ENCODE measurements around the gene AGBL3. TPM values are rescaled to one million over a fixed set of nuclear protein-coding genes. Genes with fewer than 3 reads are reported as not detected.

AGBL3 gene
- total RNA-seq, 2 donors from 2014 or later, result 0.67 to 1.9 TPM

DNA sequence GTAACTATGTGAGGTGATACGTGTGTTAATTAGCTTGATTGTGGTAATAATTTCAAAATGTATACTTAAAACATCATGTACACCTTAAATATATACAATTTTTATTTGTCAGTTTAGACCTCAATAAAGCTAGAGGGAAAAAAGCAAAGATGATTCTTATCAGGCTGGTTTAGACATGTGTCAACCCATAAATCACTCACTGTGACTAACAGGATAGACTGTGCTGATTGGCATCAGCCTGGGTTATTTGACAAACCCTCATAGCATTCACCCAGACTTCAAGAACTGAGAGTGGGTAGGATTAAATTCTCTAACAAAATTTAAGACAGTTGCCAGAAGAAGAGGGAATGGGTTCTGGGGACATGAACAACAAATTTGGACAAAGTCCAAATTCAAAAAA lies 87.8 kb downstream of the AGBL3 start:
- H3K4me1 ChIP-seq, result no peaks in the 10 kb centered on the region
- H3K27me3 ChIP-seq, result no peaks in the 10 kb centered on the region
- no peak overlapping the region for H3K4me3 ChIP-seq
- H3K36me3 ChIP-seq, result no peaks in the 10 kb centered on the region
- H3K27ac ChIP-seq, result no peak overlapping the region
- TF ChIP-seq, protein P1, sequence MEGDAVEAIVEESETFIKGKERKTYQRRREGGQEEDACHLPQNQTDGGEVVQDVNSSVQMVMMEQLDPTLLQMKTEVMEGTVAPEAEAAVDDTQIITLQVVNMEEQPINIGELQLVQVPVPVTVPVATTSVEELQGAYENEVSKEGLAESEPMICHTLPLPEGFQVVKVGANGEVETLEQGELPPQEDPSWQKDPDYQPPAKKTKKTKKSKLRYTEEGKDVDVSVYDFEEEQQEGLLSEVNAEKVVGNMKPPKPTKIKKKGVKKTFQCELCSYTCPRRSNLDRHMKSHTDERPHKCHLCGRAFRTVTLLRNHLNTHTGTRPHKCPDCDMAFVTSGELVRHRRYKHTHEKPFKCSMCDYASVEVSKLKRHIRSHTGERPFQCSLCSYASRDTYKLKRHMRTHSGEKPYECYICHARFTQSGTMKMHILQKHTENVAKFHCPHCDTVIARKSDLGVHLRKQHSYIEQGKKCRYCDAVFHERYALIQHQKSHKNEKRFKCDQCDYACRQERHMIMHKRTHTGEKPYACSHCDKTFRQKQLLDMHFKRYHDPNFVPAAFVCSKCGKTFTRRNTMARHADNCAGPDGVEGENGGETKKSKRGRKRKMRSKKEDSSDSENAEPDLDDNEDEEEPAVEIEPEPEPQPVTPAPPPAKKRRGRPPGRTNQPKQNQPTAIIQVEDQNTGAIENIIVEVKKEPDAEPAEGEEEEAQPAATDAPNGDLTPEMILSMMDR (IDR thresholded peaks at IDR 0.05), result no peak
- no peak for DNase-seq (ENCODE audit: low spot score)
- no peaks in the 10 kb centered on the region for H3K9me3 ChIP-seq

DNA sequence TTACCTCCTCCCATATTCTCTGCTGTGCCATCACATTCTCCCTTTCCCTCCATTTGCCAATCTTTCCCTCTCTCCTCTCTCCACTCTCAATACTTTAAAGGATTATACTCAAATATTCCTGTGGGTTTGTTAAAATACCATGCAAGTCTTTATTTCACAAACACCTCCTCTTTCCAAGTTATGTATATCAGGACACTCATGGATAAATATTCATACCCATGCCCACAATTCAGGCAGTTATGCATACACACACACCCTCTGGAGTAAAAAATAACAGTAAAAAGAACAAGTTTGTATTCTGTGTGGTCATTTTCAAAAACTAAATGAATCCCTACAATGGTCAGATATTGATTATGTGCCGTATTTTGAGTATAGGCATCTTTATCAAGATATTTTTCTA lies 88.2 kb downstream of the AGBL3 start:
- H3K9me3 ChIP-seq, result no peaks in the 10 kb centered on the region
- no peaks in the 10 kb centered on the region for H3K27me3 ChIP-seq
- no peak overlapping the region for H3K4me3 ChIP-seq
- no peaks in the 10 kb centered on the region for H3K4me1 ChIP-seq
- no peaks in the 10 kb centered on the region for H3K36me3 ChIP-seq
- TF ChIP-seq, protein P1 (IDR thresholded peaks at IDR 0.05), result no peak
- H3K27ac ChIP-seq, result no peak overlapping the region
- no peak for DNase-seq (ENCODE audit: low spot score)

- H3K27me3 ChIP-seq, result no peaks in the 10 kb centered on the region
- DNase-seq (ENCODE audit: low spot score), result no peak
- no peaks in the 10 kb centered on the region for H3K9me3 ChIP-seq
- TF ChIP-seq, protein P1 (IDR thresholded peaks at IDR 0.05), result no peak
- H3K4me1 ChIP-seq, result no peaks in the 10 kb centered on the region
- H3K36me3 ChIP-seq, result no peaks in the 10 kb centered on the region
- no peak overlapping the region for H3K27ac ChIP-seq
- no peak overlapping the region for H3K4me3 ChIP-seq
Measured at GRCh38 chr7:135075716-135076115, 89.4 kb downstream of the AGBL3 start.

DNA sequence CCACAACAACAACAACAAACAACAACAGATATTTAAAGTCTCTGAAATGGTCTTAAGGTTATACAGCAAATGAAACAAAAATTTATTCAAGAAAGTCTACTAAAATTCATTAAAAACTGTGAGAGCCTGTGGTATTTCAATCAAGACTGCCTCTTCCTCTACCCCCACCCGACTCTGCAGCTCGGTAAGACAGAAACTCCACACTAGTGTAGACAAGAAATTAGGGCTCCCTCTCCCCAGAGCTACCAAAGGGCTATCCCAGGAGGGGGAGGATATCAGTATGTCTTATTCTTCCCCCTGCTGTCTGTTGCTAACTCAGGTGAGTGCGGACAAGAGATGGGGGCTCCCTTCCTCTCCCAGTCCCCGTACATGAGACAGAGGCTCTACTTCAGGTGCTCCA lies 90.6 kb downstream of the AGBL3 start:
- H3K27me3 ChIP-seq, result no peaks in the 10 kb centered on the region
- no peaks in the 10 kb centered on the region for H3K36me3 ChIP-seq
- no peak for DNase-seq (ENCODE audit: low spot score)
- no peak overlapping the region for H3K27ac ChIP-seq
- no peaks in the 10 kb centered on the region for H3K4me1 ChIP-seq
- TF ChIP-seq, protein P1 (IDR thresholded peaks at IDR 0.05), result no peak
- no peak overlapping the region for H3K4me3 ChIP-seq
- H3K9me3 ChIP-seq, result no peaks in the 10 kb centered on the region

DNA sequence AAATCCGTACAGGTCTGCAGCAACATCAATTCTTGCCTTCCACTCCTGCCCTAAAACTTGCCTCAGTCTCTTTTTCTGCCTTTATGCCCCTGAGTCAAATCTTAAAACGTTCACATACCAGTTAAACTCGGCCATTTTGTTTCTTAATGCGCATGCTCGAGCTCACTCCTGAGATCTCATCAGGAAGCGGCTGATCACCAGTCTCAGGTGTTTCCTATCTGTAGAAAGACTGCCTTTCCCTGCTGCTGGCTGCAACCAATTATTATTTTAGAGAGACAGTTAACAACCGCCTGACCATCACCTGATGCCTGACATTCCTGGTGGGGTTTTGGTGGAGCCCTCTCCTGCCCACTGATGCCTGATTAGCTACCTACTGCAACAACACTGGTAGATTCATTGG lies 91.3 kb downstream of the AGBL3 start:
- TF ChIP-seq, protein P1 (IDR thresholded peaks at IDR 0.05), result no peak
- H3K27ac ChIP-seq, result no peak overlapping the region
- H3K27me3 ChIP-seq, result no peaks in the 10 kb centered on the region
- H3K4me3 ChIP-seq, result no peak overlapping the region
- H3K4me1 ChIP-seq, result no peaks in the 10 kb centered on the region
- H3K36me3 ChIP-seq, result no peaks in the 10 kb centered on the region
- no peak for DNase-seq (ENCODE audit: low spot score)
- no peaks in the 10 kb centered on the region for H3K9me3 ChIP-seq

DNA sequence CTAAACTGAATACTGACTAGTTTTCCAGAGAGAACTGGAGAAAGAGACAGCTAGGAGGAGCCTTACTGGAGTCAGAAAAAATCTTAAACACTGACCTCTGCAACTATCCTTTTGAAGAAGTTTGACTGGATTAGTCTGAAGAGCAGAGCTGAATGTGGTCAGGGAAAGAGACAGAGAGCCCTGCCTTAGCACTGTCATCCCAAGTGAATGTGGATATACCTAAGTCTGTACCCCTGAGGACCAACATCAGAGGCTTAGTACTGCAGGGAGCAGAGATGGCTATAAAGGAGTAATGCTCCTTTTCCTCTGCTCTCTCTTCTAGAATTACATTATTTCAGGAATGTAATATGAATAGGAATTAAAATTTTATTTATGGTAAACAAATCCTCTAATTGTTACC lies 91.7 kb downstream of the AGBL3 start:
- Histone ChIP-seq H3K27ac (no peak overlapping the region), H3K4me1 (no peaks in the 10 kb centered on the region)
- DNase-seq (ENCODE audit: low spot score), result no peak

More for the DNA sequence above, 91.7 kb downstream of the AGBL3 start:
- TF ChIP-seq, protein P1 (IDR thresholded peaks at IDR 0.05), result no peak
- H3K4me3 ChIP-seq, result no peak overlapping the region
- no peaks in the 10 kb centered on the region for H3K27me3 ChIP-seq
- H3K9me3 ChIP-seq, result no peaks in the 10 kb centered on the region
- no peaks in the 10 kb centered on the region for H3K36me3 ChIP-seq

Measured in right atrium auricular region (tissue), 2 donors.